HepG2 (cell line): Measurements from ENCODE around the gene PGLYRP4. TPM values are rescaled to one million over a fixed set of nuclear protein-coding genes. Genes with fewer than 3 reads are reported as not detected.

Experiments used
- ATAC-seq: fragments of 200-7000 bp; cut with Tn5 transposase; 3 replicates; pipeline ENCODE4 v1.9.1; 2020; ENCODE audit warnings: mild to moderate bottlenecking, moderate library complexity
- BruUV-seq: library from RNA; stranded (reverse); fragments of 400-500 nt; replicated peaks from 2 replicates; lab custom pipeline; 2021; lab: Mats Ljungman, UMichigan
- CTCF ChIA-PET: fragments of 300-600 bp; formaldehyde crosslinking; extraction: SDS; loops from one replicate; lab custom pipeline; 2021; ENCODE audit warnings: low total read pairs, inconsistent platforms, low intra/inter-chr PET ratio; lab: Yijun Ruan, JAX
- POLR2A ChIA-PET: fragments of 350-600 bp; sonication (Branson Sonifier 250); formaldehyde crosslinking; loops from one replicate; lab custom pipeline; 2020; ENCODE audit warnings: antibody characterized with exemption, inconsistent platforms; lab: Yijun Ruan, JAX
- DNase-seq: peaks from one replicate; pipeline ENCODE4 v3.0.0-alpha.2; 2015; ENCODE audit warnings: low spot score
- FAIRE-seq: peaks from 3 replicates; lab custom pipeline; 2011; peaks lifted over from hg19 to GRCh38; lab: Jason Lieb, UNC
- H2AFZ ChIP-seq: one replicate; pipeline ENCODE4 v1.6.1; 2011; ENCODE audit warnings: low read length, inconsistent platforms
- H3K27ac ChIP-seq: fragments of 300-600 bp; 3 replicates; pipeline ENCODE4 v1.8.0; 2011; ENCODE audit warnings: mixed run types, mild to moderate bottlenecking, mixed read lengths, low read length, inconsistent platforms; ENCODE audit not compliant: insufficient read depth; ENCODE audit errors: extremely low read length
- H3K27me3 ChIP-seq, 2 experiments: fragments of 200-600 bp in 1 of 2; 2 replicates in 1 of 2; 3 replicates in 1 of 2; pipeline versions ENCODE4 v1.6.0 to v1.8.0; 2011; ENCODE audit warnings: low read length in 2 of 2, mild to moderate bottlenecking in 2 of 2, moderate library complexity in 2 of 2, inconsistent platforms in 1 of 2; ENCODE audit not compliant: insufficient read depth in 2 of 2, control insufficient read depth in 1 of 2
- H3K36me3 ChIP-seq, 2 experiments: fragments of 200-600 bp in 1 of 2; replicated peaks in 1 of 2; 2 replicates in 1 of 2; 3 replicates in 1 of 2; pipeline versions ENCODE4 v1.5.1 to v1.8.0; 2011; ENCODE audit warnings: low read length in 2 of 2, inconsistent platforms in 1 of 2; ENCODE audit not compliant: insufficient read depth in 2 of 2, control insufficient read depth in 1 of 2
- H3K4me1 ChIP-seq: 2 replicates; pipeline ENCODE4 v1.5.1; 2012; ENCODE audit warnings: low read length, inconsistent platforms; ENCODE audit not compliant: insufficient read depth
- H3K4me2 ChIP-seq: 2 replicates; pipeline ENCODE4 v1.6.0; 2011; ENCODE audit warnings: low read depth, low read length, inconsistent platforms
- H3K4me3 ChIP-seq, 3 experiments: fragments of 200-600 bp in 1 of 3; sonication (generic), shearing (Covaris generic) in 1 of 3; replicated peaks in 1 of 3; 2 replicates each; pipeline ENCODE4 v1.5.1; 2011 to 2016; ENCODE audit warnings: low read length in 3 of 3, inconsistent platforms in 2 of 3, low read depth in 2 of 3, mild to moderate bottlenecking in 2 of 3, control low read depth in 1 of 3, mixed read lengths in 1 of 3; ENCODE audit not compliant: insufficient read depth in 1 of 3
- H3K79me2 ChIP-seq: one replicate; pipeline ENCODE4 v1.6.1; 2011; ENCODE audit warnings: low read length, inconsistent platforms; ENCODE audit not compliant: insufficient read depth
- H3K9ac ChIP-seq: 2 replicates; pipeline ENCODE4 v1.6.0; 2011; ENCODE audit warnings: mild to moderate bottlenecking, low read depth, low read length, inconsistent platforms; ENCODE audit not compliant: insufficient read depth
- H3K9me3 ChIP-seq: 2 replicates; pipeline ENCODE4 v1.5.1; 2012; ENCODE audit warnings: mild to moderate bottlenecking, low read length
- H4K20me1 ChIP-seq: 2 replicates; pipeline ENCODE4 v1.6.0; 2011; ENCODE audit warnings: inconsistent platforms, mild to moderate bottlenecking, low read length, moderate library complexity; ENCODE audit not compliant: insufficient read depth
- HDAC1 ChIP-seq: sonication (generic); formaldehyde crosslinking; IDR thresholded peaks from 2 replicates; pipeline ENCODE4 v1.5.1; 2020; ENCODE audit warnings: mild to moderate bottlenecking, missing genetic modification reagents
- MZF1 ChIP-seq: sonication (generic); formaldehyde crosslinking; IDR thresholded peaks from 2 replicates; pipeline ENCODE4 v1.8.1; 2023; ENCODE audit warnings: mild to moderate bottlenecking, missing genetic modification reagents, borderline replicate concordance
- RCOR2 ChIP-seq: IDR thresholded peaks from 2 replicates; pipeline ENCODE4 v1.6.1; 2016; ENCODE audit warnings: missing biosample characterization, missing genetic modification reagents
- SOX13 ChIP-seq, 3 experiments: fragments of 450-650 bp in 1 of 3; sonication (generic) in 1 of 3; formaldehyde crosslinking in 1 of 3; IDR thresholded peaks in 2 of 3; conservative IDR thresholded peaks in 1 of 3; 2 replicates each; pipeline versions ENCODE4 v1.5.0 to v1.6.1; 2016 to 2020; ENCODE audit warnings: antibody characterized with exemption in 1 of 3, mild to moderate bottlenecking in 1 of 3, missing compliant biosample characterization in 1 of 3, missing genetic modification reagents in 1 of 3, moderate library complexity in 1 of 3
- SOX5 ChIP-seq: IDR thresholded peaks from 2 replicates; pipeline ENCODE4 v1.6.1; 2016; ENCODE audit warnings: borderline replicate concordance
- TBL1XR1 ChIP-seq: fragments of 150-350 bp; IDR thresholded peaks from 2 replicates; pipeline ENCODE4 v1.6.1; 2014; ENCODE audit warnings: borderline replicate concordance, low read length; ENCODE audit not compliant: partially characterized antibody
- TBP ChIP-seq: sonication (generic); formaldehyde crosslinking; IDR thresholded peaks from 2 replicates; pipeline ENCODE4 v1.5.0; 2020; ENCODE audit warnings: missing genetic modification reagents
- ZNF230 ChIP-seq: sonication (generic); formaldehyde crosslinking; IDR thresholded peaks from 2 replicates; pipeline ENCODE4 v1.4.0; 2020; ENCODE audit warnings: mild to moderate bottlenecking, missing genetic modification reagents
- WGBS: methylation state at CpG from one replicate; pipeline ENCODE4 v1.1.6; 2017; ENCODE audit warnings: low lambda C conversion rate; 5-methylcytosine and 5-hydroxymethylcytosine counted together
- in situ Hi-C: cut with HindIII; loops from 2 replicates; pipeline ENCODE4 v1.10.0; 2017; ENCODE audit warnings: low pct_unique_long_range_greater_than_20kb; ENCODE audit not compliant: extremely low pct_ligation_motif_present
- intact Hi-C: fragments of 100-400 bp; cut with micrococcal nuclease; formaldehyde crosslinking; loops from one replicate; pipeline ENCODE4 v1.10.0; 2022; ENCODE audit not compliant: unreplicated experiment
- polyA plus RNA-seq, 8 experiments: library from polyadenylated mRNA; depleted of rRNA in 3 of 8; stranded (reverse) in 7 of 8; unstranded in 1 of 8; fragments of >200 nt; fragmentation: Illumina TruSeq in 4 of 8; extraction: Trizol in 4 of 8; gene quantifications; 2 replicates each; pipeline versions ENCODE4 v1.2.1 to v1.2.3, GENCODE V29; 2011 to 2016; ENCODE audit warnings: low read depth in 4 of 8, missing spikeins in 1 of 8, mixed read lengths in 1 of 8; ENCODE audit not compliant: insufficient read depth in 1 of 8
- total RNA-seq, 5 experiments: library from RNA; depleted of rRNA; stranded (reverse); fragments of >200 nt; fragmentation: Illumina TruSeq; extraction: Trizol; gene quantifications; 2 replicates each; pipeline ENCODE4 v1.2.3, GENCODE V29; 2016; ENCODE audit warnings: low read depth in 1 of 5
- TF ChIP-seq, protein P1 (sequence below): IDR thresholded peaks from 2 replicates; pipeline ENCODE4 v1.6.1; 2018; ENCODE audit warnings: missing genetic modification reagents
- TF ChIP-seq, protein P2 (sequence below): sonication (generic); formaldehyde crosslinking; IDR thresholded peaks from 2 replicates; pipeline ENCODE4 v1.5.0; 2020; ENCODE audit warnings: mild to moderate bottlenecking, low read depth, missing genetic modification reagents, borderline replicate concordance
- TF ChIP-seq, protein P3 (sequence below): sonication (generic); formaldehyde crosslinking; IDR thresholded peaks from 2 replicates; pipeline ENCODE4 v1.4.0; 2020; ENCODE audit warnings: missing genetic modification reagents

Gene PGLYRP4
- total and polyA plus RNA-seq, 2 of the 13 experiments (the other 11 are each of a cell fraction or from before 2014, with no cell fraction given): not detected

DNA sequence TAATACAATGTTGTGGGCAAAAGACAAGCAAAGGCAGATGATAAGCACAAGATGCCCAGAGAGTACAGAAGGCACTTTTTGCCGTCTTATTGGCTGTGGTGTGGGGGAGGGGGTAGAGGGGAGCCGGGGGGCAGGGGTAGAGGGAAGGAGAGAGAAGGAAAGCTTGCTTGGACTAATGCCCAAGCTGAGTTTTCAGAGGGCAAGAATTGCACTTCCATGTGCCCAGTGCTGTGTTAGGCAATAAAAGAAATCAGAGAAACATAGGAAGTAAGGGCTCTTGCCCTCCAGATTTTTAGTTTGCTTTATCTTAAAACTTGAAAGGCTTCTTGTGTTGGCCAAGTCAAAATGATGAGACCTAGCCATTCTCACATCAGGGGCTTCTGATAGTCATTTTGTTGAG is 18.4 kb upstream of the PGLYRP4 start:
- no peak for TF ChIP-seq MZF1 (CRISPR knock-in tag)
- CTCF ChIA-PET: no interaction called here

DNA sequence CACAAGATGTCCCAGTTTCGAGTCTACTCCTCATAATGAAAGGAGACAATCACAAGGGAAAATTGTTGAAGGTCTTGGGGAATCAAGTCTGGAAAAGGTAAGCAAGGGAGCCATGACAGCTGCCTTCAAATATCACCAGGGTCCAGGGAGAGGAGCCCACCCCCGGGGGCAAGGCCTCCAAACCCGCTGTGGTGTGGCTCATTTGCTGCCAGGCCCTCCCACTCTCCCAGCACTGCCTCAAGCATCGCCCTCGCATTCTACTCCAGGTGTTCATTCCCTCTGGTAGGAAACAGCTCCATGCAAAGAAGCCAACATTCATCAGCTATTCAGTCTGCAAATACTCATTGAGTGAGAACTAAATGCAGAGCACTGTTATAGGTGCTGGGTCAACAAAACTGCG is 17.6 kb upstream of the PGLYRP4 start:
- Histone ChIP-seq H3K79me2 (no peaks in the 10 kb centered on the region), H4K20me1 (no peaks in the 10 kb centered on the region), H3K27ac (no peak overlapping the region), H3K4me2 (no peak overlapping the region), H3K9me3 (no peaks in the 10 kb centered on the region), H3K4me1 (no peaks in the 10 kb centered on the region), H2AFZ (no peak overlapping the region), H3K9ac (no peak overlapping the region), H3K36me3 (no peaks in the 10 kb centered on the region), H3K27me3 (peaks cover 1 to 5% of the 10 kb centered on the region in 2 experiments; a peak in 1 of 5 replicates), H3K4me3 (no peak overlapping the region)
- FAIRE-seq (no peak), DNase-seq (no peak), ATAC-seq (no peak)
- in situ Hi-C loops: no loop called here
- intact Hi-C loops: no loop called here
- ChIA-PET CTCF (no interaction called here), POLR2A (no interaction called here)
- WGBS: under 1% methylated on average over 4 of the region's 6 CpGs
- BruUV-seq: no TSS peak
- TF ChIP-seq, protein P1, sequence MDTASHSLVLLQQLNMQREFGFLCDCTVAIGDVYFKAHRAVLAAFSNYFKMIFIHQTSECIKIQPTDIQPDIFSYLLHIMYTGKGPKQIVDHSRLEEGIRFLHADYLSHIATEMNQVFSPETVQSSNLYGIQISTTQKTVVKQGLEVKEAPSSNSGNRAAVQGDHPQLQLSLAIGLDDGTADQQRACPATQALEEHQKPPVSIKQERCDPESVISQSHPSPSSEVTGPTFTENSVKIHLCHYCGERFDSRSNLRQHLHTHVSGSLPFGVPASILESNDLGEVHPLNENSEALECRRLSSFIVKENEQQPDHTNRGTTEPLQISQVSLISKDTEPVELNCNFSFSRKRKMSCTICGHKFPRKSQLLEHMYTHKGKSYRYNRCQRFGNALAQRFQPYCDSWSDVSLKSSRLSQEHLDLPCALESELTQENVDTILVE (CRISPR knock-in tag): no peak
- TF ChIP-seq TBP (no peak), SOX13 (IDR thresholded peaks at IDR 0.05) (no peak), SOX13 (CRISPR knock-in tag; conservative IDR thresholded peaks at IDR 0.05 in 1 of 2, IDR thresholded peaks at IDR 0.05 in 1 of 2) (no peak), HDAC1 (no peak), RCOR2 (CRISPR knock-in tag) (no peak), ZNF230 (CRISPR knock-in tag) (no peak), SOX5 (no peak), TBL1XR1 (no peak)
- TF ChIP-seq, protein P2, sequence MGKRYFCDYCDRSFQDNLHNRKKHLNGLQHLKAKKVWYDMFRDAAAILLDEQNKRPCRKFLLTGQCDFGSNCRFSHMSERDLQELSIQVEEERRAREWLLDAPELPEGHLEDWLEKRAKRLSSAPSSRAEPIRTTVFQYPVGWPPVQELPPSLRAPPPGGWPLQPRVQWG: no peak
- TF ChIP-seq, protein P3, sequence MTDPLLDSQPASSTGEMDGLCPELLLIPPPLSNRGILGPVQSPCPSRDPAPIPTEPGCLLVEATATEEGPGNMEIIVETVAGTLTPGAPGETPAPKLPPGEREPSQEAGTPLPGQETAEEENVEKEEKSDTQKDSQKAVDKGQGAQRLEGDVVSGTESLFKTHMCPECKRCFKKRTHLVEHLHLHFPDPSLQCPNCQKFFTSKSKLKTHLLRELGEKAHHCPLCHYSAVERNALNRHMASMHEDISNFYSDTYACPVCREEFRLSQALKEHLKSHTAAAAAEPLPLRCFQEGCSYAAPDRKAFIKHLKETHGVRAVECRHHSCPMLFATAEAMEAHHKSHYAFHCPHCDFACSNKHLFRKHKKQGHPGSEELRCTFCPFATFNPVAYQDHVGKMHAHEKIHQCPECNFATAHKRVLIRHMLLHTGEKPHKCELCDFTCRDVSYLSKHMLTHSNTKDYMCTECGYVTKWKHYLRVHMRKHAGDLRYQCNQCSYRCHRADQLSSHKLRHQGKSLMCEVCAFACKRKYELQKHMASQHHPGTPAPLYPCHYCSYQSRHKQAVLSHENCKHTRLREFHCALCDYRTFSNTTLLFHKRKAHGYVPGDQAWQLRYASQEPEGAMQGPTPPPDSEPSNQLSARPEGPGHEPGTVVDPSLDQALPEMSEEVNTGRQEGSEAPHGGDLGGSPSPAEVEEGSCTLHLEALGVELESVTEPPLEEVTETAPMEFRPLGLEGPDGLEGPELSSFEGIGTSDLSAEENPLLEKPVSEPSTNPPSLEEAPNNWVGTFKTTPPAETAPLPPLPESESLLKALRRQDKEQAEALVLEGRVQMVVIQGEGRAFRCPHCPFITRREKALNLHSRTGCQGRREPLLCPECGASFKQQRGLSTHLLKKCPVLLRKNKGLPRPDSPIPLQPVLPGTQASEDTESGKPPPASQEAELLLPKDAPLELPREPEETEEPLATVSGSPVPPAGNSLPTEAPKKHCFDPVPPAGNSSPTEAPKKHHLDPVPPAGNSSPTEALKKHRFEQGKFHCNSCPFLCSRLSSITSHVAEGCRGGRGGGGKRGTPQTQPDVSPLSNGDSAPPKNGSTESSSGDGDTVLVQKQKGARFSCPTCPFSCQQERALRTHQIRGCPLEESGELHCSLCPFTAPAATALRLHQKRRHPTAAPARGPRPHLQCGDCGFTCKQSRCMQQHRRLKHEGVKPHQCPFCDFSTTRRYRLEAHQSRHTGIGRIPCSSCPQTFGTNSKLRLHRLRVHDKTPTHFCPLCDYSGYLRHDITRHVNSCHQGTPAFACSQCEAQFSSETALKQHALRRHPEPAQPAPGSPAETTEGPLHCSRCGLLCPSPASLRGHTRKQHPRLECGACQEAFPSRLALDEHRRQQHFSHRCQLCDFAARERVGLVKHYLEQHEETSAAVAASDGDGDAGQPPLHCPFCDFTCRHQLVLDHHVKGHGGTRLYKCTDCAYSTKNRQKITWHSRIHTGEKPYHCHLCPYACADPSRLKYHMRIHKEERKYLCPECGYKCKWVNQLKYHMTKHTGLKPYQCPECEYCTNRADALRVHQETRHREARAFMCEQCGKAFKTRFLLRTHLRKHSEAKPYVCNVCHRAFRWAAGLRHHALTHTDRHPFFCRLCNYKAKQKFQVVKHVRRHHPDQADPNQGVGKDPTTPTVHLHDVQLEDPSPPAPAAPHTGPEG (CRISPR knock-in tag): no peak

More for the DNA sequence above, 18.4 kb upstream of the PGLYRP4 start:
- WGBS: 2% methylated on average over 2 of the region's 2 CpGs
- intact Hi-C loops (no loop called here), in situ Hi-C loops (no loop called here)
- no peak overlapping the region for H2AFZ ChIP-seq
- H3K27me3 ChIP-seq: peaks cover 1 to 5% of the 10 kb centered on the region in 2 experiments; a peak in 1 of 5 replicates
- H3K9me3 ChIP-seq: no peaks in the 10 kb centered on the region
- H4K20me1 ChIP-seq: no peaks in the 10 kb centered on the region
- no peak overlapping the region for H3K4me2 ChIP-seq
- H3K9ac ChIP-seq: no peak overlapping the region
- H3K4me3 ChIP-seq: no peak overlapping the region
- H3K79me2 ChIP-seq: no peaks in the 10 kb centered on the region
- no peaks in the 10 kb centered on the region for H3K4me1 ChIP-seq
- no peak overlapping the region for H3K27ac ChIP-seq
- no peak for FAIRE-seq
- no TSS peak for BruUV-seq
- POLR2A ChIA-PET: no interaction called here
- no peak for DNase-seq
- no peak for ATAC-seq
- H3K36me3 ChIP-seq: no peaks in the 10 kb centered on the region
